Endometrial microvascular endothelial cells (primary cell): Measurements from ENCODE around the gene UMODL1. TPM values are rescaled to one million over a fixed set of nuclear protein-coding genes. Genes with fewer than 3 reads are reported as not detected.

ENCODE experiments used
- in situ Hi-C: cut with HindIII; loops from 2 replicates; pipeline ENCODE4 v1.10.0; 2017; ENCODE audit warnings: low sequenced_read_pairs, low pct_unique_long_range_greater_than_20kb; ENCODE audit errors: inconsistent ontology term
- total RNA-seq: library from RNA; depleted of rRNA; stranded (reverse); fragments of >200 nt; gene quantifications from one replicate; pipeline ENCODE4 v1.2.3, GENCODE V29; 2015; ENCODE audit errors: inconsistent ontology term

The UMODL1 gene
- total RNA-seq, 1 donor from 2014 or later = not detected

DNA sequence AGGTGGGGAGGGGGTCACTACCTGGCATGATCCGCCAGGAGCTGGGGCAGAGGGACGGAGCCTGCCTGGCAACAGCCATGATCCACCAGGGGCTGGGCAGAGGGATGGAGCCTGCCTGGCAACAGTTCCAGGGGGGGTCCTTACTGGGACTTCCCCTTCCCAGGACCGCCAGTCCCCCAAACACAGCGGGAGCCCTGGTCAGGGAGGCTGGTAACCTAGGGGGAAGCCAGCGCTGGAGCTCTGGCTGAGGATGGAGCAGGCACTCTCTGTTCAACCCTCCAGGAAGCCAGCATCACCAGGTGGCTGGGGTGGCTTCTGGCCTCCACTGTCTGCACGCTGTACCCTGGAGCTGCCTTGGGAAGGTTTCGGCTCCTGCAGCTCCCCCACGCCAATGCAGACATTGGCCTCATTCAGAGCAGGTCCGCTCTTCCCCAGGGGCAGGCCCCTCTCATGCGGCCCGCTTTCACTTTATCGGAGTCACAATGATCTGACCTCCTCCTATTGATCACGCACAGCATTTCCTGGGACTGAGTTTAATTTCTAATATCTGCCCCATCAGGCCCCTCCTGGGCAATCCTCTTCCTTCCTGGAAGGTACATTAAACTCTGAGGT lies 79.5 kb downstream of the UMODL1 start:
- in situ Hi-C loops = no loop called here

DNA sequence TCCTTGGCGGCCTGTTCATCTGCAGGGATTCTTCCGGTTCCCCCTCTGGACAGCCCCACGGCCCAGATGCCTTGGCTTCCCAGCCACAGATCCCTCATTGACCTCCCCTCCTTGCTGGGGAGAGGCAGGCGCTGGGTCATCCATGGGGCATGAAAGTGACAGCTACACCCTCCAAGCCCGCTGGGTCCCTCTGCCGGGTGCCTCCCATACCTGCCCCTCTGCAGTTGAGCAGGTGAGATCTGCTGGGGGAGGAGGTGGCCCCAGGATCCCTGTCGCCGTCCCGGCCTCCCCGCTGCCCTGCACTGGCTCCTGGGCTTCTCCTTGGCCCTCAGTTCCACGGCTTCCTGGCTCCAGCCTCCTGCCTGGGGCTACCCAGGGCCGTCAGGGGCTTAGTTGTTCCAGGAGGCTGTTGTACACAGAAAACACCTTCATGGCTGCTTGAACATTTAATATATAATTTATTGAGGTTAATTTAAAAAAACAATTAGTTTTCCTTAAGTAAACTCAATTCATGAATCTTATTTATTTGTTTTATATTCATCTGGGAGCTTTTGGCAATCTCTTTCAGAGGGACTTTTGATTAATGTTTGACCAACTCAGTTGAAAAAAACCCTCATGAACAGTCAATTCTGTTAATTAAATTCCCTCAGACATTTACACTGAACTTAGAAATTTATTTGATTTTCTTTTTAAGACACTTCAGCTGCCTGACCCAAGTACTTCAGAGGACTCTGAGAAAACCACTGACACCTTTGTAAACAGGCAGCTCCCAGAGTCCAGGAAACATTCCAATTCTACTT lies 80.2 kb downstream of the UMODL1 start:
- in situ Hi-C loops = no loop called here

DNA sequence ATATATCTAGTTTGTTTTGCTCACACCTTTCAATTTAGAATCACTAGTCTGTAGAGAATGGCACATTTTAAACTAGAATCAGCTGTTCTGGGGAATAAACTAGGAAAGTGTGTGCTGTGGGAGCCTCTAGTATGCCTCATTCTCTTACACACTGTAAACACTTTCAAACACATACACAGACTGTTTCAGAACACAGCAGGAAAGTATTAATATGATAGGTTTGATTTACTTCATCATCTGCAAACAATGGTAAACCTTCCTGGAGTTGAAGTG lies 80.8 kb downstream of the UMODL1 start:
- in situ Hi-C loops = no loop called here

GRCh38 chr21:42153046-42153686 lies 82.0 kb downstream of the UMODL1 start:
- in situ Hi-C loops = no loop called here

GRCh38 chr21:42153746-42154145 lies 82.6 kb downstream of the UMODL1 start:
- in situ Hi-C loops = no loop called here

GRCh38 chr21:42154237-42155044 lies 83.3 kb downstream of the UMODL1 start:
- in situ Hi-C loops = no loop called here

- in situ Hi-C loops = no loop called here
Observed at GRCh38 chr21:42155045-42155855, 84.1 kb downstream of the UMODL1 start.

- in situ Hi-C loops = no loop called here
Observed at GRCh38 chr21:42156690-42157605, 85.8 kb downstream of the UMODL1 start.

GRCh38 chr21:42157606-42158310 lies 86.6 kb downstream of the UMODL1 start:
- in situ Hi-C loops = no loop called here

- in situ Hi-C loops = no loop called here
Observed at GRCh38 chr21:42158846-42159245, 87.7 kb downstream of the UMODL1 start.

DNA sequence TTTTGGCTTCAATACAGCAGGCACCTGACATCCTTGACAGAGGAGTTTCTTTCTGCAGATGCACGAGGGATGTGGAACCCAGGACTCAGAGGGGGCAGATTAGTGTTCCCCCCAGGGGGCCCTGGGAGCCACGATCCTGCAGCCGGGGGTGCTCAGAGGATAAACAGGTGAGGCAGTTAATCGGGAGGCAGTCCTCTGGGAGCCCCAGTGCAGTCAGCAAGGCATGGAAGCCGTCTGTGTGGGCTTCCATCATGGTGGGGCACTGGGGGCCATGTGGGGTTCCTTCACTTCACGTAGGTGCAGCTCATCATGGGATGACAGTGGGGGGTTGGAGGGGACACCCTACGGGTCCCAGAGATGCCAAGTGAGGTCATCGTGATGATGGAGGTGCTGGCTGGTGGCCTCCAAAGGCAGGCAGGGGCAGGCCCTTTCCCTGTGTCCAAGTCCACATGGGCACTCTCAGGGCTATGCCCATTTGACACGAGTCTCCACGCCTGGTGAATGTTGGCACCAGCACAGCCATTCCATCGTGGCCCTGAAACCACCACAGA lies 88.5 kb downstream of the UMODL1 start:
- in situ Hi-C loops = no loop called here

GRCh38 chr21:42160111-42160721 lies 89.1 kb downstream of the UMODL1 start:
- in situ Hi-C loops = no loop called here

GRCh38 chr21:42160765-42161164 lies 89.6 kb downstream of the UMODL1 start:
- in situ Hi-C loops = no loop called here

- in situ Hi-C loops = no loop called here
Observed at GRCh38 chr21:42161401-42161955, 90.4 kb downstream of the UMODL1 start.

DNA sequence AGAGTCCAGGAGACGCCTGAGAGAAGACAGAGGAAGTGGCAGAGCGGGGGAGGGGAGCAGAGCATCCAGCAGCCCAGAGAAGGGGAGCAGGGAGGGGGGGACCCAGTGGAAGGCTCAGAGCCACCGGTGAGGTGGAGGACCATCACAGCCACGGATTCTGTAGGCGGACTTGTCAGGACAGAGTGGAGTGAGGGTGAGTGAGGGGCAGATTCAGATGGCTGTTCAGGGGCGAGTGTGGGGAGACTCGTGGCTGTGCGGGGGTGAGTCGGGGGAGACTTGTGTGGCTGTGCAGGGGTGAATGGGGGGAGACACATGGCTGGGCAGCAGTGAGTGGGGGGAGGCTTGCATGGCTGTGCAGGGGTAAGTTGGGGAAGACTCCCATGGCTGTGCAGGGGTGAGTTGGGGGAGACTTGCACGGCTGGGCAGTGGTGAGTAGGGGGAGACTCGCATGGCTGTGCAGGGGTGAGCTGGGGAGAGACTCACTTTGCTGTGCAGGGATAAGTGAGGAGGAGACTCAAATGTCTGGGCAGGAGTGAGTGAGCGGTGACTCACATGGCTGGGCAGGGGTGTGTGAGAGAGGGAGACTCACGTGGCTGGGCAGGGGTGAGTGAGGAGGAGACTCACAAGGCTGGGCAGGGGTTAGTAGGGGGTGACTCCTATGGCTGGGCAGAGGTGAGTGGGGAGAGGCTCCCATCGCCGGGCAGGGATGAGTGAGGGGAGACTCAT lies 91.0 kb downstream of the UMODL1 start:
- in situ Hi-C loops = no loop called here
